OCI-LY3 (cell line): ENCODE data around the gene DNAJC15.

Experiments used
- H2AFZ ChIP-seq: fragments of 200-600, 300-600 bp; shearing (Covaris generic); 2 replicates; pipeline ENCODE4 v1.6.0; 2014; ENCODE audit warnings: antibody characterized with exemption, low read depth, low read length
- H3K27ac ChIP-seq: fragments of 200-600, 300-600 bp; sonication (generic); 2 replicates; pipeline ENCODE4 v1.5.1; 2014; ENCODE audit warnings: mild to moderate bottlenecking, low read length, moderate library complexity, mixed read lengths
- H3K27me3 ChIP-seq: fragments of 200-600, 300-600 bp; sonication (generic); 2 replicates; pipeline ENCODE4 v1.6.1; 2014; ENCODE audit warnings: low read depth, low read length, mixed read lengths
- H3K36me3 ChIP-seq: fragments of 200-600, 300-600 bp; sonication (generic); replicated peaks from 2 replicates; pipeline ENCODE3; 2014; ENCODE audit warnings: low read depth, low read length, mixed read lengths
- H3K4me1 ChIP-seq: fragments of 300-600, 200-600 bp; sonication (generic); 2 replicates; pipeline ENCODE4 v1.6.1; 2014; ENCODE audit warnings: low read length, mixed read lengths
- H3K4me2 ChIP-seq: fragments of 200-600, 300-600 bp; sonication (generic); 2 replicates; pipeline ENCODE4 v1.6.1; 2014; ENCODE audit warnings: low read length, mixed read lengths
- H3K4me3 ChIP-seq: fragments of 300-600, 200-600 bp; sonication (generic); 2 replicates; pipeline ENCODE4 v1.5.1; 2014; ENCODE audit warnings: antibody characterized with exemption, mild to moderate bottlenecking, low read length, moderate library complexity
- H3K79me2 ChIP-seq: fragments of 300-600, 200-600 bp; shearing (Covaris generic); 2 replicates; pipeline ENCODE4 v1.6.1; 2014; ENCODE audit warnings: mild to moderate bottlenecking, low read length, mixed read lengths
- H3K9ac ChIP-seq: fragments of 300-600, 200-600 bp; shearing (Covaris generic); 2 replicates; pipeline ENCODE4 v1.6.0; 2014; ENCODE audit warnings: mild to moderate bottlenecking, low read length, moderate library complexity
- H3K9me3 ChIP-seq: fragments of 200-600, 300-600 bp; shearing (Covaris generic); 2 replicates; pipeline ENCODE4 v1.6.1; 2014; ENCODE audit warnings: low read length, mixed read lengths; ENCODE audit not compliant: insufficient read depth
- H4K20me1 ChIP-seq: fragments of 200-600, 300-600 bp; sonication (generic); 2 replicates; pipeline ENCODE4 v1.6.1; 2016; ENCODE audit warnings: low read length, mixed read lengths; ENCODE audit not compliant: insufficient read depth
- CTCF ChIP-seq: fragments of 200-600, 300-600 bp; sonication (generic); IDR thresholded peaks from 2 replicates; pipeline ENCODE4 v1.5.1; 2014; ENCODE audit warnings: antibody characterized with exemption, low read length, low read depth
- EZH2phosphoT487 ChIP-seq: fragments of 200-600 bp; shearing (Covaris generic); IDR thresholded peaks from 2 replicates; pipeline ENCODE4 v1.6.1; 2018; ENCODE audit warnings: antibody characterized with exemption, mixed run types, low read depth

Gene DNAJC15

GRCh38 chr13:43061496-43062280 lies 38.3 kb downstream of the DNAJC15 start:
- Histone ChIP-seq H3K9me3 (no peaks in the 10 kb centered on the region), H3K27ac (no peak overlapping the region), H3K4me2 (no peak overlapping the region), H3K9ac (no peak overlapping the region), H4K20me1 (peaks cover 40% of the 10 kb centered on the region), H3K4me3 (no peak overlapping the region), H3K36me3 (peaks cover 8% of the 10 kb centered on the region), H3K27me3 (no peaks in the 10 kb centered on the region), H3K79me2 (peaks cover 61% of the 10 kb centered on the region), H2AFZ (no peak overlapping the region), H3K4me1 (peaks cover 12% of the 10 kb centered on the region)
- TF ChIP-seq EZH2phosphoT487 = no peak
- no peak for TF ChIP-seq CTCF

GRCh38 chr13:43071824-43072223 lies 48.4 kb downstream of the DNAJC15 start:
- H3K79me2 ChIP-seq = peaks cover 32% of the 10 kb centered on the region
- peaks cover 28% of the 10 kb centered on the region for H3K4me1 ChIP-seq
- H4K20me1 ChIP-seq = peaks cover 25% of the 10 kb centered on the region
- H3K4me3 ChIP-seq = no peak overlapping the region
- H3K9ac ChIP-seq = no peak overlapping the region
- H3K36me3 ChIP-seq = peaks cover 12% of the 10 kb centered on the region
- no peak overlapping the region for H3K4me2 ChIP-seq
- H3K27me3 ChIP-seq = no peaks in the 10 kb centered on the region
- no peaks in the 10 kb centered on the region for H3K9me3 ChIP-seq
- no peak for TF ChIP-seq CTCF
- no peak for TF ChIP-seq EZH2phosphoT487
- H2AFZ ChIP-seq = no peak overlapping the region
- H3K27ac ChIP-seq = no peak overlapping the region

GRCh38 chr13:43072394-43072793 lies 49.0 kb downstream of the DNAJC15 start:
- H3K36me3 ChIP-seq = peaks cover 12% of the 10 kb centered on the region
- H3K79me2 ChIP-seq = peaks cover 37% of the 10 kb centered on the region

More at GRCh38 chr13:43072394-43072793, 49.0 kb downstream of the DNAJC15 start:
- no peaks in the 10 kb centered on the region for H3K27me3 ChIP-seq
- no peaks in the 10 kb centered on the region for H3K9me3 ChIP-seq
- H3K9ac ChIP-seq = no peak overlapping the region
- TF ChIP-seq CTCF (no peak), EZH2phosphoT487 (no peak)
- H3K4me3 ChIP-seq = no peak overlapping the region
- H3K27ac ChIP-seq = no peak overlapping the region
- H4K20me1 ChIP-seq = peaks cover 29% of the 10 kb centered on the region
- H3K4me1 ChIP-seq = peaks cover 31% of the 10 kb centered on the region
- no peak overlapping the region for H3K4me2 ChIP-seq
- no peak overlapping the region for H2AFZ ChIP-seq
